Hindlimb muscle (tissue), 1 donor: Measurements from ENCODE around the gene SNCB. TPM values are rescaled to one million over a fixed set of nuclear protein-coding genes. Genes with fewer than 3 reads are reported as not detected.

Source experiments
- DNase-seq: peaks from one replicate; pipeline ENCODE4 v3.0.0-alpha.2; 2013
- polyA plus RNA-seq: library from polyadenylated mRNA; unstranded; fragments of 120-200 nt; gene quantifications from one replicate; pipeline ENCODE4 v1.2.1, GENCODE V29; 2013; ENCODE audit not compliant: insufficient read length

Gene SNCB
- polyA plus RNA-seq: not detected

DNA sequence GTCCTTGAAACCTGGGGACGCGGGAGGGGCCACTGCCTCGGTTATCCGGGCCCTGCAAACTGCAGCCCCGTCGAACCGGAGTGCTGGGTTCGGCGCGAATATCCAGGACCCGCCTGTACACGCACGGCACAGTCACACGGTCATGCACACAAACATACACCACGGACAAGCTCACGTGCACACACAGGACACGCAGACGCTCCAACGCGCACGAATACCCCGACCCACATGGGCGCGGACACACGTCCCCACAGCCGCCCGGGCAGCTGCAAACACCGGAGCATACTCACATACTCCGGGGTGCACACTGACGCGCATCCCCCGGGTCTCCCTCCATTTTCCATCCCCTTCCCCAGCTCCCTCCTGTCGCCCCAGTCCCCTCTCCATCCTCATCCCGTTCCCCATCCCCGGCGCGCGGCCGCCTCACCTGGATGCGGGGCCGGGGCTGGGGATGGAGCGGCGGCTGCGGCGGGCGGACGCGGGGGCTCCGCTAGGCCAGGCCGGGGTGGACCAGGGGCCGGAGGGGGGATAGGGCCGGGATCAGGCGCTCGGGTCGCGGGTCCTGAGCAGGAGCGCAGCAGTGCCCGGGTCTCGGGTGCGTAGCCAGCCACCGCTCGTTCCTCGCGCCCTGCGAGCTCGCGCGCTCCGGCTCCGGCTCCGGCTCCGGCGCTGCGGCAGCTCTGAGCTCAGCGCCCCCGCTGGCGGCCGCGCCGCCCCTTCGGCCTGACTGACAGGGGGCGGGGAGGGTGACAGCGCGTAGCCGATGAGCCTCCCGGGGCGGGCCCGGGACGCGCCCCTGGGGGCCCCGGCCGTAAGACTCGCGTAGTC, at the start of gene SNCB, which contains the start of gene EIF4E1B:
TSS of gene SNCB (minus strand) at position 682 of the 828 bp plus-strand sequence. CDS start 880 bp downstream, outside the sequence.
TSS of gene EIF4E1B (plus strand) at position 823 of the 828 bp plus-strand sequence. CDS start 12,113 bp downstream, outside the sequence.
- peak; percentile 55 for DNase-seq

DNA sequence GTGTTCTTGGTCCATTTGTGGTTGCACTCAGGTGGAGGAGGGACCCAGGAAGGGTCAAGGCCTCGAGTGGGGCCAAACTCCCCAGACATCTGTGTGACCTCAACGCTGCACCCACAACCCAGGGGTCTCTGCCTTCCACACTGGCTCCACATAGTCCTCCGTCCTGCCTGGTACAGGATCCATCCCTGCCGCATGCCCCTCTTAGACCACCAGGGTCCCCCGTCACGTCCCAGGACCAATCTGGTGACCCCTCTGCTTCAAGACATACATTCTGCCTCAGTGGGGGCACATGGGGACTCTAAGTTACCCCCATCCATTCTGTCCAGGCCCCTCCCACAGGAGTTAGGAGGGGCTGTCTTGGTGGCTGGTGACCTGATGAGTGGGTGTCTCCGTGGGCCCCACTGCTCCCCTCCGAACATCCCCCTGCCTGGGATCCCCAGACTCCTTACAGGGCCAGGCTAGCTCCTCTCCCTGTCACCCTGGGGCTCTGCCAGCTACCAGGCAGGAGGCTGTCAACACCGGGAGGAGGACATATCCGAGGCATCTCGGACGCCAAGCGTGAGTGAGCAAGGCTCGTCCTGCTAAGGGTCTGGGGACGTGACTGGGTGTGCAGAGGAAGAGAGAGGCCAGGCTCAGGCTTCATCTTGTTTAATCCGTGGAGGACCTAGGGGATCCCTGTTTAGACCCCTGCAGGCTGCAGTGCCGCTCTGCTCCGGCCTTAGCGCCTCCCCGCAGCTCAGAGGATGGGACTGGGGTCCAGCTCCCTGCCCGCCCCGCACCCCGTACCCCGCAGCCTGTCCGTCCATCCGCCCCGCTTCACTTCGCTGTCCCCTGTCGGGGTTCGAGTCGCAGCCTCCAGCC, 49.3 kb upstream of the SNCB start:
- DNase-seq: no peak

DNA sequence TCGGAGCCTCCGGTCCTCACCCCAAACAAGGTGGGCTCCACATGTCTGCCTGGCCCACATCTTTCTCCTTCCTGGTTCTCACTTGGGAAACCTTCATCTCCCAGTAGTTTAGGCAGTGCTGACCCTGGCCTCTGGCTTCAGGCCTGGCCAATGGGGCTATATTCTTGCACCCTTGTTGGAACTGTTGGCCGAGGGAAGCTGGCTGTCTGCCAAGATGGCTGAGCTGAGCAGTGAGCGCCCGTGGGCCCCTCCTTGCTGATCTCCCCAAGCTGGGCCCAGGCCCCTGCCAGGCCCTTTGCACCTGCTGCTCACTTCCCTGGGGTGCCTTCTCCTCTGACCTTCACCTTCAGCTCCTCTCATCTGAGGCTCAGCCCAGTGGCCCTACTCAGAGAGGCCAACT, 48.2 kb upstream of the SNCB start:
- no peak for DNase-seq

DNA sequence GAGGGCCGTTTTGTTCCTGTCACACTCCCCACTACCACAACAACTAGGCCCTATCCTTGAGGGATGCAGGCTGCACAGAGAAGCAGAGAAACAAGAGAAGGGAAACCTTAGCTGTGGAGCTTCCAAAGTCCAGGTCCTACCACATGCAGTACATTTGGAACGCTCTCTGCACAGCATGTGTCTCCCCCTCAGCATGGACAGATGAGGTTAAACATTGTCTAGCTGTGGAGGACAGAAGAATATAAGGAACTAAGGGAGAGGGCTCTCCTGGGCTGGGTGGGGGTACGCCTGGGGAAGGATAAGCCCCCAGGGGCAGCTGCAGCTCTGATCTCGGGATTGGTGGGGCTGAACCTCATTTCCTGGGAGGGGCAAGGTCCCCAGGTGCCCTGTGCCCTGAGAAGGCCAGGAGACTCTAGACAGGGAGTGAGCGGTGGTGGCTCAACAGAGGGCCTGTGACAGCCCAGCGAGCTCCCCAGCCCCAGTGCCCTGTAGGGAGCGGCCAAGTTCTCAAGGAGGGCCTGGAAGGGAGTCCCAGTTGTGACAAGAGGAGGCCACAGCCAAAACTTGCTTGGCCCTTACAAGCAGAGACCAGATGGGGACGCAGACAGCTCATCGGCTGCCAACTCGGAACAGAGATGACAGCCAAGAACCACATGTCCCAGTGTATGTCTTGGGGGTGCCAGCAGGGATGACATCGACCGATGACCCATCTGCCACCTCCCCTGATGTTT, 47.0 kb upstream of the SNCB start:
- no peak for DNase-seq

DNA sequence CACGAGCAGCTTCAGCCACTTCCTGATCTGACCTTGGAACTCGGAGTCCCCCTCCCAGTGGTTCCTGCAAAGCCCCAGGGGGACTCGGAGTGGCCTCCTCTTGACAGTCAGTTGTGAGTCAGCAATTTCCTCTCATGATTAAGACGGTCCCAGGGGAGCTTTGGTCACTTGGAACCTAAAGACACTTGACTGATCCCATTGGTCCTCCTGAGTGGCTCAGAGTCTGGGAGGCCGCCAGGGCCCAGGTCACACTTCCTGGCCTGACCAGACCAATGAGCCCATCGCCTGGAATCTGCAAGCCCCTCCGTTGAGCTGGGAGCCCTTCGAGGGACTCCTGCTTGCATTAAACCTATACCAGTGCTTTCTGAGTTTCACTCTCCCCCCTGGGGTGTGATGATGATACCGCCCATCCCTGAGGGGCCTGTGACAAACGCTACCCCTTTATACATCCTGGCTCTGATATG, 46.1 kb upstream of the SNCB start:
- DNase-seq: no peak

DNA sequence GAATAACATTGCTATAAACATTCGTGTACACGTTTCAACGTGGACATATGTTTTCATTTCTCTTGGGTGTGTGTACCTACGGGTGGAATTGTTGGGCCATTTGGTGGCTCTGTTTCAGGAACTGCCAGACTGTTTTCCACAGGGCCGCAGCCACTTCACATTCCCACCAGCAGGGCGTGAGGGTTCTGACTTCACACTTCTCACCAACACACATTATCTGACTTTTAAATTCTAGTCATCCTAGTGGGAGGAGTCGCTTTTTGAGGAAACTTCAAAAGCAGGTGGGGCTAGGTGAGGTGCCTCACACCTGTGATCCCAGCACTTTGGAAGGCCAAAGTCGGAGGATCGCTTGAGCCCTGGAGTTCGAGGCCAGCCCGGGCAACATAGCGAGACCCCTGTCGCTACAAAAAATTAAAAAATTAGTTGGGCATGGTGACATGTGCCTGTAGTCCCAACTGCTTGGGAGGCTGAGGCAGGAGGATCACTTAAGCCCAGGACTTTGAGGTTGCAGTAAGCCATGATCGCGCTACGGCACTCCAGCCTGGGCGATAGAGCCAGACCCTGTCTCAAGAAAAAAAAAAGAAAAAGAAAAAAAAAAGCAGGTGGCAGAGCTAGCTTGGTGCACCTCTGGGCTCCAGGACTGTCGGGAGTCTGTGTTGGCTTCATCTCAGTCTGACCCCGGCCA, 45.5 kb upstream of the SNCB start:
- DNase-seq: no peak

DNA sequence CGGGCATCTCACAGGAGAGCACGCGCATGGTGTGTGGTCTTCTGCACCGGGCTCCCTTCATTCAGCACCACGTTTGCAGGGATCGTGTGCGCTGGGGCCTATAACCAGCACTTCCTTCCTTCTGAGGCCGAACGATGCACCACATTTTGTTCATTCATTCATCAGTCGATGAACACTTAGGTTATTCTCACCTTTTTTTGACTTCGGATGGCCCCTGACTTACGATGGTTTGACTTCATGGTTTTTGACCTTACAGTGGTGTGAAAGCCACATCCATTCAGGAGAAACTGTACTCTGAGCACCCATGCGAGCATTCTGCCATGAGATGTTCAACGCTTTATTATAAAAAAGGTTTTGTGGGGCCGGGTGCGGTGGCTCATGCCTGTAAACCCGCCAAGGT, 44.5 kb upstream of the SNCB start:
- no peak for DNase-seq

DNA sequence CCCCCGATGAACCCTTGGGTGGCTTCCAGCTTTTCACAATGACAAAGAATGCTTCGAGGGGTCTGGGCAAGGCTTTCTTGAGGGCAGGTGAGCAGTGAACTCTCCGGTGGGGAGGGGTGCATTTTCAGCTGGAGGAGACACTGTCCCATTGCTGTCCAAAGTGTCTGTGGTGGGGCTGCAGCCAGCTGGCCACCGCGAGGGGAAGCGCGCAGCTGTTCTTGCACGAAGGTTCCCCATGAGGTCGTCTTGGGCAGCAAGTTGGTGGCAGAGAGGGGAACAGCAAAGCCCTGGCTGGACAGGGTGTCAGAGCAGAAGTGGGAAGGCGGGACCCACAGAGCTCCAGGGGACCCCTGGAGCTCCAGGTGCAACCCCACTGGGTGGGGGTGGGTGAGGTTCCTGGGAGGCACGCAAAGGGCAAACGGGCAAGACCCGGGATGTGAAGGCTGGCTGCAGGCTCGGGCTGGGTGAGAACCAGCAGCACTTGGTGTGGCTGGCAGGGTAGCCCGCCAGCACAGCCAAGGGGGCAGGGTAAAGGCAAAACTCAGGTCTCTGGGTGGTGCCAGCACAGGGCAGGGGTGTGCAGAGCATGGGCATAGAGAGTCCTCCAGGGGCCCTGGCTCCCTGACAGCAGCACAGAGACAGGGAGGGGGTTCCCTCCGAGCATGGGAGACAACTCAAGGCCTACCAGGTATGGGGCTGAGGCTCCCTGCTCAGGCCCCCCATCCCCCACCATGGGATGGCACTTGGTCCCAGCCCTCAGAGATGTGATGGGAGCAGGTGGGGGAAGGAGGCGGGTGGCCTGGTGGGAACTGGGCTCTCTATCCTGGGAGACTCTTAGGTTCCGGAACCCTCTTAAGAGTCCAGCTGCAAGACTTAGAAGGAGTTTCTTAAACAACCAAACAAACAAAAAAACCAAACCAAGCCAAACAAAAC, 43.6 kb upstream of the SNCB start:
- no peak for DNase-seq

DNA sequence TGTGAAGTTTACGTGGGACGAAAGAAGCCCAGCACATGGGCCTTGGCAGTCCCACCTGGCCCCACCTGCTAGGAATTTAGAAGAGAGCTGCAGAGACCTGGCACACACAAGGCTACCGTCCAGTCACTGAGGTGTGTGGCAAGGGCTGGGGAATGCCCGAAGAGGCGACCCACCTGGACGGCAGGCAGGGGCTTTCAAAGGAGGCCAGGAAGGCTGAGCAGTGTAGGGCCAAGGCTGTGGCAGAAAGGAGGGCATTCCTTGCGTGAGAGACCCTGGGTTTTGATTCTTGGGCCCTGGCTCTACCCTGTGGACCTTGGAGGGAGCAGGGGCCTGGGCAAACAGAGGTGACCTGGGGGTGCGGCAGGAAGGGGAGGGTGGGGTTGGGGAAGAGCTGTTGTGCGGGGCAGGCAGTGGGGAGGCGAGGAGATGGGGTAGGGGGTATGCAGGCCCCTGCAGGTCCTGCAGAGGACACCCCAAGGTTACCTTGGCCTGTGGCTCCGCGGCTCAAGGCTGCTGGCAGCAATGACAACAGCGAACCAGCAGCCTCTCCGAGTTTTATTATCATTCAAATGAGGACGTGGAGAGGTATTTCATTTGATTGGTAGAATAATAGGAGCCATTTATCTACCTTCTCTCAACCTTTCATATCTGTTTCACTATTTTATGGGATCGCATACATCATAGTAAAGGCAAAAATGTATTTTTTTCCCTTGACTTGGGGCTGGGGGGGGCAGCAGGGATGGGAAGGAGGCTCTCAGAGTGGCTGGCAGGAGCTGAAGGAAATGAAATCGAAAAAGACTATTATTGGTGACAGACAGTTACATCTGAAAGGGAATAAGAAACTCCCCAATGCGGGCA, 41.8 kb upstream of the SNCB start:
- no peak for DNase-seq

DNA sequence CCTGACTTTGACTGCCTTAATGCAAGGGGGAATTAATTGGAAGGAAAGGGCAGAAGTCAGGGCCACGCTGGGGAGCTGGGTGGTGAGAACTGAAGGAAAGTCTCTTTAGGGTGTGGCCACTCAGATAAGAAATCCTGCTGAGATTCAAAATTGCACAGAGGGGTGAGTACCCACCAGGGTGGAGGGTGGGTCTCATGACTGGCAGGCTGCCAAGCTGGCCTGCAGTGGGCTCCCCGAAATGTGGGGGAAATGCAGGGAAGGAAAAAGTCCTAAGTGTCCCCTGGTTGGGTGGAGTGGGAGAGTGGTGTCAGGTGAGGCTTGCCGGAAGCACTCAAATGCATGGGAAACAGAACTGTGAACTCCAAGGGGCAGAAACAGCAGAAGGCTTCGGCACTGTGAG, 41.1 kb upstream of the SNCB start:
- no peak for DNase-seq

DNA sequence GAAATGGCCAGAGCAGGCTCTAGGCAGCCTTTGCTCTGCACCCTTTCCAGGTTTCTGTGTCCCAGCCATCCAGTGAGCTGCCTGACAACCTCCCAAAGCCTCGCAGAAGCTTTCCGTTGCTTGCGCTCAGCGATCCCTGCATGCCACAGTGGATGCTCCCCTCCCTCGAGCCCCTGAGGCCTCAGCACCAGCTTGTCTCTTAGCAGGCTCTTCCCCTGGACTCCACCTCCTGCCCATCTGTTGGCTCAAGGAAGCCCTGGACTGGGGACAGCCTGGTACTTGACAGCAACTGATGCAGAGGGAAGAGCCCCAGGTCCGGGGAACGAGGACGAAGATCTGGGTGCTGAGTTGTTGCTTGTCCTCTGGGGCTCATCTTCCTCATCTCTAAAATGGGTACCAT, 40.1 kb upstream of the SNCB start:
- DNase-seq: no peak

DNA sequence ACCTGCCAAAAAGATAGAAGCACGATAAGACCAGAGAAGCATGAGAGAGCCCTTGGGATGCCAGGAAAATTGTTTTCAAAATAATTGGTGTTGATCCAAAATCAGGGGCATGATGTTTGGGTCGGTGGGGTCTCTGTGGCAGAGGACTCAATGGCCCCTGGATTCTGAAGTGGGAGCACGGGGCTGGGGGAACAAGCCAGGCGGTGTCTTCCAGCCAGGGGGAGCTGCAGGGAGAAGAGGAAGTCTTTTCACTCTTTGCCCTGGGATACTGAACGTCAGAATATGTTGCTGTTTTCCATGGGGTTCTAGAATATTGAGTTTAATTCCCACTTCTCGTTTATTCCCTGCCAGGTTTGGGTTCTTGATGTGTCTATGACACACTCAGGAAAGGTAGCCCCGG, 37.3 kb upstream of the SNCB start:
- DNase-seq: no peak

DNA sequence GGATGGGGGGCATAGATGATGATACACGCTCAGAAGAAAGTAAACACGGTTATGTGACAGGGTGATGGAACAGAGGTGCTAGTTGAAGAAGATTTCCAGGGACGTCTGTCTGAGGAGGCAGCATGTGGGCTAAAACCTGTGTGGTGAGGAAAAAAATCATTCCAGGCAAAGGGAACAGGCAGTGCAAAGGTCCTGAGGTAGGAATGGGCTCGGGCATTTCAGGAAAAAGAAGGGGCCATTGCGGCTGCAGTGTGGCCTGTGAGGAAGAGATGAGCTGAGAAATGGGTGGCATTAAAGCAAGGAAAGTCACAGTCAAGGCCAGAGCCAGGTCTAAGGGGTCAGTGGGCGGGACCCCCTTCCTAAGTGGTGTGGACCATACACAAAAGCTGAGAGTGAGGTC, 35.2 kb upstream of the SNCB start:
- DNase-seq: no peak

DNA sequence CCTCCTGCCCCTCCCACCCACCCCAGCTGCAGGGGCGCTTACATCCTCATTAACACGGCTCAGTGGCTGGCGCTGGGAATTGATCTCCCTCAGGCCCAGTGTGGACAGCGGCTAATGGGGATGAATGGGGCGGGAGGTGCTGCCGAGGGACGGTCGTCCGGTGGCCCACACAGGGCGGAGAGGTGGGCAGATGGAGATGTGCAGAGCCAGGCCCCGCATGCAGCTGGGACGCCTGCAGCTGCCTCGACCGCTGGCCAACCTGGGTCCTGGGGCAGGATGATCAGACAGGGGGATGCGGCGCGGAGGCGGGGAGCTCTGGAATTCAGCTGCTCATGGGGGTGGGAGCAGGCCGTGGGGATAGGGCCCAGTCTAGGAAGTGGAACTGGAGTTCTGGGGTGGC, 34.6 kb upstream of the SNCB start:
- DNase-seq: no peak

DNA sequence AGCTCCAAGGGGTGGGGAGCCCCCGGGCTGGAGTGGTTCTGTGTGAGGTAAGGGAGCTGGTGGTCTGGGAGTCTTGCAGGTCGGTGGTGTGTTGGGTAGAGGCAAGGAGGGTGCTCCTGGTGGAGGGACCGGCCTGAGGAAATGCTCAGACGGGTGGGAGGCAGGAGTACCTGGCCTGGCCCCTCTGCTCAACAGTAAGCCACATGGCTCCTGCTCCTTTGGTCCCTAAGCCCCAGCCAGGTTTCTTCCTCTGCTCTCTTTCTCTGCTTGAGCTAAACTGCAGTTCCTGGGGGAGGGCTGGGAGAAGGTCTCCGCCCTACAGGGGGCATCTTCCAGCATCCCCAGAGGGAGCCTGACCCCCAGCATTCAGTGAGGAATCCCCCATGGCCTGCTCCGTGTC, 34.1 kb upstream of the SNCB start:
- DNase-seq: no peak

DNA sequence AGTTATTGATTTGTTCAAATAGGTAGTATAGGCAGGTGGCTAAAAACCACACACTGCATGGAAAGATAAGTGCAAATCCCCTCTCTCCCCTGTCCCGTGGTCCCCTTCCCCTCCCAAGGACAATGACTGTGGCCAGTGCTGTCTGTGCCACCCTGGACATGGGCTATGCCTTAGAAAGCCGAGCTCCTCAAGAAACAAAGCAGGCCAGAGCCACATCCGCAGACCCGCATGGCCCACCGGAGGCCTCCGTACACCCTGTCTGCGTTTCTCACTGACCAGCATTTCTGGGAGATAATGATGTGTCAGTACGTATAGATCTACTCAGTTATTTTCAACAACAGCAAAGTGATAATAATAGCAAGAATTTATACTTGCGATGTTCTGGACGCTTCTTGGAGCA, 33.2 kb upstream of the SNCB start:
- DNase-seq: no peak

DNA sequence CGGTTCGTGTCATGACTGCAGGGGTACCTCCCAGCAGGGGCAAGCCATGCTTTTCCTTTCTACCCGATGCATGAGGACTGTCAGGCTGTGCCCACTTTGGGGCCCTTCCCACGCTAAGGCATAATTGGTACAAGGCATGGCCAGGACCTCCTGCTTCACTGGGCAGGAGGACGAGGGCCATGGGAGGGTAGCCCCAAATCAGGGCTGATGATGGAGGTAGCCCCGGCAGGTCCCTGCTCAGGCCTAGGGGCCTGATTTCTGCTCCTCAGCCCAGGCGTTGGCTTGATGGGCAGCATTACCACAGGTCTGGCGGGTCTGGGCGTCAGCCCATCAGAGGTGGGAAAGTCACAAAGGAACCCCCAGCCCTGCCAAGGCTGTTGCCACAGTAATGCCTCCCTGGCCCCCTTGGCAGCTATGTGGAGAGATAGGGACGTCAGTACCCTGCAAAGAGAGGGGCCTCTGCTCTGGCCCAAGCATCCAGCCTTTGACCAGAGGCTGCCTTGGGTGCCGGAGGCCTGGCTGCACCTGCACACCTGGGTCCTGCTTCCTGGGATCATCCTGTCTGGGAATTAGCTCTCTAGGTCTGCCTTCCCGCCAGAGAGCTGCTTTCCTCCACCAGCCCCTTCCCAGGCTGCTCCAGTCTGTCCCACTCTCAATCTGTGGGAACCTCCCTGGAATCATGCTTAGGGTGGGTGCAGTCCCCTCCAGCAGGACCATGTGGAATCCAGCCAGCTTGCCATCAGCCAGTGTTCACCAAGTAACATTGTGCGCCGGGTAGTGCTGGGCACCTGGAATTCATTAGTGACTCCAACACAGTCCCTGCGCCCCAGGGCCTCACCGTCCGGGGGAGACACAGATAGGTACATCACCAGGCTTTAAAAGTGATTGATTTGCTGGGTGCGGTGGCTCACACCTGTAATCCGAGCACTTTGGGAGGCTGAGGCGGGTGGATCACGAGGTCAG, 32.3 kb upstream of the SNCB start:
- DNase-seq: no peak

DNA sequence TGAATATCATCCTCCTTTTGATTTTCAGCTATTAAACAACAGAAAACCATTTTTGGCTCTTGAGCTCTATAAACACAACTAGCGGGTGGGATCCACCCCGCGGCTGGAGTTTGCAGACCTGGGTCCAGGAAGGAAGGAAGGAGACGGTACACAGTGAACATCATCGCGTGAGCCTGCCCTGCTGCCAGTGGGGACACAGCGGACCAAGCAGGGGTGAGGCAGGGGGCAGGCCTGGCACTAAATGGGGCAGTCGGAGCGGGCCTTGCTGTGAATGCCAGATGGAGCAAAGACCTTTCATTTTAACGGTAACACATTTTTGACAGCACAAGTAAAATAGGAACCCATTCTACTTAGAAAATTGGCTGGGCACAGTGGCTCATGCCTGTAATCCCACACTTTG, 31.3 kb upstream of the SNCB start:
- no peak for DNase-seq
